Stimulated activated CD8-positive, alpha-beta memory T cell treated with anti-CD3 and anti-CD28 coated beads, Interleukin-7, amount 100 ng/mL, for 48 hours (primary cell): ENCODE measurements around the gene XK.
"Not testable (repeated sequence)": the region's sequence is repeated elsewhere in the genome, so short reads cannot be mapped to it uniquely, and the experiment has no call there.

ENCODE experiments used
- DNase-seq, 2 donors: peaks; one replicate each; pipeline ENCODE4 v3.0.0-alpha.2; 2020; ENCODE audit warnings: low read depth in 1 of 2; ENCODE audit errors: extremely low read depth in 1 of 2

XK gene, protein sequence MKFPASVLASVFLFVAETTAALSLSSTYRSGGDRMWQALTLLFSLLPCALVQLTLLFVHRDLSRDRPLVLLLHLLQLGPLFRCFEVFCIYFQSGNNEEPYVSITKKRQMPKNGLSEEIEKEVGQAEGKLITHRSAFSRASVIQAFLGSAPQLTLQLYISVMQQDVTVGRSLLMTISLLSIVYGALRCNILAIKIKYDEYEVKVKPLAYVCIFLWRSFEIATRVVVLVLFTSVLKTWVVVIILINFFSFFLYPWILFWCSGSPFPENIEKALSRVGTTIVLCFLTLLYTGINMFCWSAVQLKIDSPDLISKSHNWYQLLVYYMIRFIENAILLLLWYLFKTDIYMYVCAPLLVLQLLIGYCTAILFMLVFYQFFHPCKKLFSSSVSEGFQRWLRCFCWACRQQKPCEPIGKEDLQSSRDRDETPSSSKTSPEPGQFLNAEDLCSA

DNA sequence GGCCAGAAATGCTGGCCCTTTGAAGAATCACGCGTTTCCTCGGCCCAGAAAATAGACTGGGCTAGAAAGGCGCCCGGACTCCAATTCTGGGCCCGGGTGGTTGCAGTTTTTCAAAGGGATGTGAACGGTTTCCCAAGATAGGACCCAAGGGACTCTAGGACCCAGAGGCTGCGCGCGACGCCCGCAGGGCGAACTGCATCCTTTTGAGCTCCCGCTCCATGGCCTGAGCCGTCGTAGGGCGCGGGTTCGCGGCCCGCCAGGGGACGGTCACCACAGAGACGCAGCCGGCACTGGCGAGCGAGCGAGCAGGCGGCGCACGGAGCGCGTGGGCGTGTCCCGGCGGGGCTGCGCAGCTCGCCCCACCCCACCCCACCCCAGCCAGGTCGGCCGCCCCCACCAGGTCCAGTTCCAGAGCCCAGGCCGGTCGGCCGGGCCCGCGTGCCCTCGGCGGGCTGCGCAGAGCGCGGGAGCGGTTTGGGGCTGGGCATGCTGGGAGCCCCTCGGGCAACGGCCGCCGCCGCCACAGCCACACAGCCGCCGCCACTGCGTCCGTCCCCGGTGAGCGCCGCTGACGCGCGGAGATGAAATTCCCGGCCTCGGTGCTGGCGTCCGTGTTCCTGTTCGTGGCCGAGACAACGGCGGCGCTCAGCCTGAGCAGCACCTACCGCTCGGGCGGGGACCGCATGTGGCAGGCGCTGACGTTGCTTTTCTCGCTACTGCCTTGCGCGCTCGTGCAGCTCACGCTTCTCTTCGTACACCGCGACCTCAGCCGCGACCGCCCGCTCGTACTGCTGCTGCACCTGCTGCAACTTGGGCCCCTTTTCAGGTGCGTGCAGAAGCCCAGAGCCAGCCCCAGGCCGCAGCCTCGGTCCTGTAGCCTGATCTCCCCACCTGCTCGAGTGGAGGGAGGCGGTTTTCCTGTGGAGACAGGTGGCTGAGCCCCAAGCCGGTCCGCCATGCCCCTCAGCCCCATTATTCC, at the start of gene XK:
Gene XK (plus strand): TSS at position 411 of the 979 bp plus-strand sequence. CDS start 171 bp downstream, at position 582.
- peak; percentile 5 to 9 for DNase-seq

DNA sequence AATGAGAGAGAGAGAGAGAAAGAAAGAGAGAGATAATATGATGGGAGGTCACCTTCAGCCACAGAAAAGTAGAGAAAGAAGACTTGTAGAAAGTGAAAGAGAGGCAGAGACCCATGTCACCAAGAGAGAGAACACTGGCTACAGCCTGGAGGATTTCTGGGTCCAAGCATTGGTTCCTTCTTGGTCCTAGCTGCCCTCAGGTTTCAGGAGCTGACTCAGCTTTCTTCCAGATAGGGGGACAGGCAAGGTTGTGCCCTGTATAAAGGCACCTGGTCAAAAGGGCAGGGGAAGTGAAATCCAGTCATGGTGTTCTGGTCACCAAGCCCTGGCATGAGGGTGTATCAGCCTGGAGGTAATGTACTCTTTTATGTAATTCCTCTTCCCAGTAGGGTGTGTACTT, 47.5 kb upstream of the XK start:
- no peak for DNase-seq

DNA sequence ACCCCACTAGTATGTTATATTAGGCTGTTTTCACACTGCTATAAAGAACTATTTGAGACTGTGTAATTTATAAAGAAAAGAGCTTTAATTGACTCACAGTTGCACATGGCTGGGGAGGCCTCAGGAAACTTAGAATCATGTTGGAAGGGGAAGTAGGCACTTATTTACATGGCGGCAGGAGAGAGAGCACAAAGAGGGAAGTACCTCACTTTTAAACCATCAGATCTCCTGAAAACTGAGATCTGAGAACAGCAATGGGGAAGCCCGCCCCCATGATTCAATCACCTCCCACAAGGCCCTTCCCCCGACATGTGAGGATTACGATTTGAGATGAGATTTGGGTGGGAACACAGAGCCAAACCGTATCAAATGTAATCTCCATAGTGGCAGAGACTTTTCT, 45.4 kb upstream of the XK start:
- no peak for DNase-seq

DNA sequence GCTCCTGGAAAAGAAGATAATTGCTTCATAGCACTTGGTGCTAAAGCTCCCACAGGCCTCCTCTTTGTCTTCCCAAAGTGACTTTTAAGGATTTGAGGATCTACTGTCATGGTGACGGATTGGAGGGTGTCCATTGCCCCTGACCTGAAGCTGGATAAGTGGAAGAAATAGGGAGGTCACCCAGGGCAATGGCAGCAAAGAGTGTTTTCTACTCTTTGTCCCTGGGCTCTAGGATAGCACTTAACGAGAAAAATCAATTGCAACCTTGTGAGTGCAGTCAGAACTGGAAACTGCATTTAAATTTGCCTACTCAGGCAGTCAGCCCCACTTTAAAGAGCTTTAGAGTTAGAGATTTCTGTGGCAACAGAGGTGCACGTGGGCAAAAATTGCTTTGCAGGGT, 43.7 kb upstream of the XK start:
- no peak for DNase-seq

DNA sequence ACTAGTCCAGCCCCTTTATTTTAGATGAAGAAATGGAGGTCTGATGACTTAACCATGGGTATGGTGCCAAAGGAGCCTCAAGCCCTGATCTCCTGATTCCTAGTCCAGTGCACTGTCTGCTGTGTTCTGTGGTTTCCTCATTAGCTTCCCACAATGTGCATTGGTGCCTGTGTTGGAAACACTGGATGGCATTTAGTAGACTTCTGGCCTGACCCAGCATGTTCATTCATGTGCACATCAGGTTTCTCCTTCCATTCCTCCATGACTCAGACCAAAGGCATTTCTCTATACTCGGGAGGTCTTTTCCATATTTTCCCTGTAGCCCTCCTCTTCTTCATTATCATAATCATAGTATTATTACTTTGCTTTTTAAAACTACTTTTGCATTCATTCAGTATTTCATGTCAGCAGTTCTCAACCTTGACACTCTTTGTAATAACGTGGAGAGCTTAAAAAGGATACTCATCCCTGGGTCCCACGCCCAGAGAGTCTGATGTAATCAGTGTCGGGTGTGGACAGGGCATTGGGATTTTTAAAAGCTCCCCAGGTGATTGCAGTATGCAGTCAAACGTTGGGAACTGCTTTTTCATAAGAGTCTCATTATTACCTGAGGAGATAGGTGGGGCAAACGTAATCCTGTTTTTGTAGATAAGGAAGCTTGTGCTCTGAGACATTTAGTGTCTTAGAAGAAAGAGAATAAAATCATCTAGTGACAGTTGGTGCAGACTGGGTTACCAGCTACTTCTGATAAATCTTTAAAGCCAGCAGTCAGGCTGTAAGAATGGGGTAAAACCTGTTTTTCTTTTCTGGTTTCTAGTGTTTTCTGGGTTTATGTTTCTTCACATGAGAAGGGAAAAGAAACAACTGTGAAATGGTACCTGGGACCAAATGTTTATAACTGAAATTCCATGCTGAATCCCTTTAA, 40.9 kb upstream of the XK start:
- no peak for DNase-seq

DNA sequence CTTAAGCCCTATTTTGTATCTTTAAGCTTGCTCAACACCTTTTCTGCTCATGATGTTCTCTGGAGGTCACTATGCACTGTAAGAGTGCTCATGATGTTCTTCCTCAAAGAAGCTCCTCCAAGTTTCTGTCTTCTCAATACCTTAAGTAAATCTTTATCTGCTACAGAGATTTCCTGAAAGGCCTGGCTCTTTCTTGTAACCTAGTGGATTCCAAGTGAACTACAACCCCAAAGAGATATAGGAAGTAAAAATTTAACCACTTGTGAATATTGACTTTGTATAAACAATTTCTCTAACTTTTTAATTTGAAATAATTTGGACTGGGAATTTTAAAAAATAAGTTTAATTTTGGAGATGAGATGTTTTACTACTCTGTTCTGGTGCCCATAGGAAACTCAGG, 39.3 kb upstream of the XK start:
- no peak for DNase-seq

DNA sequence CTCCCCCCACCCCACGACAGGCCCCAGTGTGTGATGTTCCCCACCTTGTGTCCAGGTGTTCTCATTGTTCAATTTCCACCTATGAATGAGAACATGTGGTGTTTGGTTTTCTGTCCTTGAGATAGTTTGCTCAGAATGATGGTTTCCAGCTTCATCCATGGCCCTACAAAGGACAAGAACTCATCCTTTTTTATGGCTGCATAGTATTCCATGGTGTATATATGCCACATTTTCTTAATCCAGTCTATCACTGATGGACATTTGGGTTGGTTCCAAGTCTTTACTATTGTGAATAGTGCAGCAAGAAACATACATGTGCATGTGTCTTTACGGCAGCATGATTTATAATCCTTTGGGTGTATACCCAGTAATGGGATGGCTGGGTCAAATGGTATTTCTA, 34.7 kb upstream of the XK start:
- DNase-seq = not testable (repeated sequence)

DNA sequence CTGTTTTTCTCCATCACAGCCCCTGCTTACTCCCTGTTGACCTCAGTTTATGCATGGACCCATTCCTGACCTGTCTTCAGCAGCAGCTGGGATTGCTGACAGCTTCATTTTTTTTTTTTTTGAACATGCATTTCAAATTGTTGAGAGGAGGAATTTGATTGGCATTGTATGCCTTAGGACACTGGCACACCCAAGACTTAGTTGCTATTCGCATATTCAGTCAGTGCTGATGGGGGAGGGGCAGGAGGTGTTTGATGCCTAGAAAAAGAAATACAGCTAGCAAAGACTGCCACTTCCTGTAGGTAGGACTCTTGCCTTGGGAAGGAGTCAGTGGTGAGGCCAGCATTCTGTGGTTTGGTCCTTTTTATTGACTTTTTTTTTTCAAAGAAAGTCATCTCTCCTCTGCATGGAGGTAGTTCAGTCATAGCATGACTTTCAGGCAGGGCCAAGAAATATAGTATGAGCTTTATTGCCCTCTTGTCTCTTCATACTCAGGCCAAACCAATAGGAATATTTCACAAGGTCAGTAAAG, 33.6 kb upstream of the XK start:
- no peak for DNase-seq

DNA sequence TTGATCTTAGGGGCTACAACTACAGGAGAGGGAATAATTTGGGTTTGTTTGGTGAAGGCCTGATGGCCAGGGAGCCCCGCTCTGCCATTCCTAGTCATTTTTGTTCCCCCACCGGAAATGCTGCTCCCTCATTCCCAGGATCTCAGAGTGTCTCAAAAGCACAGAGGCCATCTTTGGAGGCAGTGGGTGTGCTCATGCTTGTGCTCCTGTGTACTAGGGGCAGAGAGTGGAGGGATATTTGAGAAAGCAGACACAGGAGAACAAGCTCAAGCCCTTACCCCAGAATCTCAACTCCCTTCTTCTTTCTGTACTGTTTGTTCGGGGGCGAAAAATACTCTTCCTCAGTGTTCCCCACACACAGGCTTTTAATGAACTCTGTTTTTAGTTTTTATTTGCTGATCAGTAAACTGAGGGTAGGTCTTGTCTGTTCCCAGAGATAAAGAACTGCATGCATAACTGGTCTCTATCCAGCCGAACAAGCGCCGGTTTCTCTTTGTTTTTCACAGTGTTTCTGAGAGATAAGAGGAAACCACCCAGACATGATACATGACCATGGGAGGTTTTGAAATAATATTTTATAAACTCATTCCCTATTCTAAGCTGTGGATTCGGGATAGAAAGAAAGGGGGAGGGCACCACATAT, 32.9 kb upstream of the XK start:
- no peak for DNase-seq

DNA sequence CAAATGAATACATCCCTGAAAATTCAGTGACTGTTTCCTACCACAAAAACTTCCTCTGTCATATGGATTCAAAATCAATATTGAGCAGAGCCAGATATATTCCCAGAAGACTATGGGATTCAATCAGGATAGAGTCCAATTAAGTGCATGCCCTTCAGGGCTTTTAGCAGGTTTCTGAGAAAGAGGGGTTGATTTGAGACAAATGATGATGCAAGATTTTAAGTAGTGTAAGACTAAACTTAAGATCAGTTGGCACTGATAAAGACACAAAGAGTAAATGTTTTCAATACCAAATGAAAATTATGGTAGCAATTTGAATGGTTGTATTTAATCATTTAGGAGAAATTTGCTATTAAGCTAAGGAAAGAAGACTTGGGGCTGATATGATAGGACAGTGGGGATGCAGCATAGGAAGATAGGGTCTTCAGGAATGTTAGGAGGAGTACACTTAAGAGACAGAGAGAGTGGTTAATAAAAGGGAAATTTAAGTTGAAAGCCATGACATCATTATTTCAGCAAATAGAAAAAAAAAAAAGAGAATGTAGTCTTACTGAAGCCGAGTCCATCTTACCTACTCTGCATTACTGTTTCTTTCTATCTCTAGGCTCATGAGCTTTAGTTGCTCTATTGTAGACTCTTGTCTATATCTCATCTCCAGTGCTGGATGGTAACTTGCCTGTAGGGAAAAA, 32.0 kb upstream of the XK start:
- DNase-seq = no peak

DNA sequence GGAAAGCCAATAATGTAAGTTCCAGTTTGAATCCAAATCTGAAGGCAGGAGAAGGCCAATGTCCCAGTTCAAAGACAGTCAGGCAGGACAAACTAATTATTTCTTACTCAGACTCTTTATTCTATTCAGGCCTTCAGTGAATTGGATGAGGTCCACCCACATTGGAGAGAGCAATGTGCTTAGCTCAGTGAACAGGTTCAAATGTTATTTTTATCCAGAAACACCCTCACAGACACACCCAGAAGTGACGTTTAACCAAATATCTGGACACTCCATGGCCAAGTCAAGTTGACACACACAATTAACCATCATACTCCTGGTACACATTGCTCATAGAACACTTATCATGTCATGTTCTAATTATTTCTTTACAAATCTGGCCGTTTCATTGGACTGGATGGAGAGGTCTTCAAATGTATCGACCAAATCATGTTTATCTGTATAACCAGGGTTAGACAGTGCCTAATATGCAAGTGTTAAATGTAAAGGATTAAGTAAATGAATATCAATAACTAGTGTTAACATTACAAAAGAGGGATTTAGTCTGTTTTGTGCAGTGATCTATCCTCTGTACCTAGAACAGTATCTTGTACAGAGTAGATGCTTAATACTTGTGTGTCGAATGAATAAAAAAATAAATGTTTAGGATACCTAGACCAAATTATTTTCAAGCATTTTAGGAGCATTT, 27.1 kb upstream of the XK start:
- DNase-seq = no peak

DNA sequence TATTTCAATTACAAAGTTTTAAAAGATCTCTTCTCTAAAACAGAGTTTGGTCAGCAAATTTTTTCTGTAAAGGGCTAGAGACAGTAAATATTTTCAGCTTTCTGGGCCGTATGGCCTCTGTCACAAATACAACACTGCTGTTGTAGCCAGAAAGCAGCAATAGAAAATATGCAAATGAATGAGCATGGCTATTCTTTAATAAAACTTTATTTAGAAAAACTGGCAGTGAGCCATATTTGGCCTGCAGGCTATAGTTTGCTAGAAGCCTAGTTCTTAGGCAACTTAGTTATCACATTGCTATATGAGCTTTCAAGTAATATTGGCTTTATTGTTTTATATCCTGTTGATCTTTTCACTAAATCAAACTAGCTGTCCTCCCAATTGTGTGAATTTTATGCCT, 26.5 kb upstream of the XK start:
- no peak for DNase-seq

DNA sequence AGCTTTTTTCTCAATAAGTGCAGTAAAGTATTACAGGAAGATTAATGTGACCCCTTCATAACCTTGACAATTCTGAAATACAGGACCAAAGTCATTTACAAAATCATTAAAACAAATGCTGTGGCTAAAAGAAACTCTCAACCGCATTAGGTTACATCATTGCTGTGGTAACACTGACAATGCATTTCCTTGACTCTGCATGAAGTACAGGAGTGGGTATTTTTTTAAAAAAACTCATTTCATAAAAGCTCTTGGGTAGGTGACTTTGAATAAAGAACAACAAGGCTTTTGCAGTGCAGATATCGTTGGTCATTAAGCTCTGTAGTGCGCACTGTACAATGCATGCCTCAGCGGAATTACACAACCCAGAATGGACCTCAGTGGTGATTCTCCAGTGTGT, 23.4 kb upstream of the XK start:
- no peak for DNase-seq

DNA sequence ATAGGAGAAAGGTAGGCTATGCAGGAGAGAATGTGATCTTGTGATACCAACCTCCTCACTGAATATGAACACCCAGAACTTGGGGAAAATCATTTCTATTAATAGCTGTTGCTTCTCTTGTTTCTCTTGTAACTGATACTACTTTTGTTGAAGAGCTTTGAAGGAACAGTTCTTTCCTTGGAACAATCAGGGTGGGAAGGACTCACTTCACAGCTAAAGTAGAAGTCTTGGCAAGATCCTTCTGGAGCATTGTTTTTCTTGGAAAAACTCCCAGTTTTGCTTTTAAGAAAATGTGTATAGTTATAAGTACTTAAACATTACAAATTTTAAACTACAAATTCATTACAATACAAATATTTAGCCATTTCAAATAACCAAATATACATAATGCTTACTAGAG, 19.1 kb upstream of the XK start:
- no peak for DNase-seq

DNA sequence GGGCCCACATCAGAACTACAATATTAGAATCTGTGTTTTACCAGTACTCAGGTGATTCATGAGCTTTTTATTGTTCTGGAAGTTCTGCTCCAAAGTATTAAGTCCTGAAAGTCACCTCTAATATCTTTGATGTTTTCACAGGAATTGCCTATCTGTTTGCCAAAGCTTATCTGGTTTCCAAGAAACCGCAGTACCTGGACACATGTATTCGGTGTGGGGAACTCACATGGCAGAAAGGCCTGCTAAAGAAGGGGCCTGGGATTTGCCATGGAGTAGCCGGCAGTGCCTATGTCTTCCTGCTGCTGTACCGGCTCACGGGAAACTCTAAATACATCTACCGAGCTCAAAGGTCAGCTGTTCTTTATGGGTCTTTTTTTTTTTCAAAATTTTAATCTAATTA, 18.4 kb upstream of the XK start:
- no peak for DNase-seq

DNA sequence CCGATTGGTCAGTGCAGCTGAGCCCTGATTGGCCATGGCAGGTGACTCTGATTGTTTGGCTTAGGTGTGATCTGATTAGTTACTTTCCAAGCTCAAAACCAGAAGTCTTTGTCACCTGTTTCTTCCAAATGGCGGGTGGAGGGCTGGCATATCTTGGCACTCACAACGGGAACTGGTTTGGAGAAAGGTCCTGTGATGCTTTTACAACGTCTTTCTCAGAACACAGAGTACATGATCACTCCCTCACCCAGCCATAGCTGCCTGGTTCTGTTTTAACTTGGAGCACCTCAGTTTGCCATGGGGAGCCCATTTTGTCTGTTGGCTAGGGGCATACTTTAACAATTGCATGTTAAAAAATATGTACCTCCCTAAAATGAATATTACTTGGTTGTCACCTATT, 13.0 kb upstream of the XK start:
- DNase-seq = no peak

DNA sequence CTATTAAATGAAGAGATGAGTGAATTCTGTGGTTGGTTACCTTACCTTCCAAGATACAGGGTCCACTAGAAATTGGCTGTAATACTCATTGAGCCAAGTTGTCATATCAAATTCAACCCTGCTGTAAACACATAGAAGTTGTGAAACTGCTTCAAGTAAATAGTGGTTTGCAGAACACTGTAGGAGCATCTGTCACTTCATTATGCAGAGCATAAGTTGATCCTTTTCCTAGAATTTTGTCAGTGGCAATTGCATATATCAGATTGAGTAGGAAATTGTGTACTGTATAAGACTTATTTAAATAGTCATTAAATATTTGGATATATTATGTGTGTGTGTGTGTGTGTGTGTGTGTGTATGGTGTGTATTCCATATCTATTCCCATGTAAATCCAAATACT, 8.8 kb upstream of the XK start:
- no peak for DNase-seq

DNA sequence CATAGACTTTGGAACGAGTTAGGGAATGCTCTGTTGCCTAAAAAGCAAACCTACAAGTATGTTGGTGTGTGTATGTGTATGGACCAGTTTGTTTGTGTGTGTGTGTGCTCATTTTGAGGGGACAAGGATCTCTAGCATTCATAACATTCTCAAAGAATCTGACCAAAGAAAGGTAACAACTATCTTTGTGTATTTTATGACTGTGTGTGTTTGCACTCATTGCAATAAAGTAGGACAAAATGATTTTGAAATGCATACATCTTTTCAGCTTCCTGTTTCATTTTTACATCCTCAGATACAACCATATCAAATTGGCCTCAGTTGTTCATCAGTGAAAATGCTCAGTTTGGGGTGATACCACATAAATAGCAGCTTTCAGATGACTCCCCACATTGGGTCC, 8.3 kb upstream of the XK start:
- no peak for DNase-seq

DNA sequence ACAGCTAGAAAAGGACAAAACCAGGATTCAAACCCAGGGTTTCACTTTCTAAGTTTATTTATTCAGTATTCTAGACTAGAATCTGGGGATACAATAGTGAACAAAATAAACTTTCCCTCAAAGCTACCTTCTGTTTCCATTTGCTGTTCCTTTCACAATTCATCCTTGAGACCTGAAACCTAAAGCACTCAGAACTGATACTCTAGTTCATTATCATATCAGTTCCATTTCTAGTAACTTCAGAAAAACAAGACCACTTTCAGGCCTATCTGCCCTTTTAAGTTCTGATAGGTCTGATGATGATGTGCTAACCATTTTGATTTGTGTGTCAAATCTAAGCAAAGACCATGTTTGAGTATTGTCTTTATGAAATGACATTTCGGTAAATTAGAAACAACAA, 7.8 kb upstream of the XK start:
- DNase-seq = no peak
